Breast epithelium (tissue), 4 donors: ENCODE results near the gene YWHAH. TPM values are rescaled to one million over a fixed set of nuclear protein-coding genes. Genes with fewer than 3 reads are reported as not detected.

ENCODE experiments used
- DNase-seq, 2 donors: peaks; one replicate each; pipeline ENCODE4 v3.0.0-alpha.2; 2019; ENCODE audit warnings: low spot score in 2 of 2
- H3K27ac ChIP-seq, 2 donors: fragments of 200-600 bp; sonication (generic) in 1 of 2; one replicate each; pipeline ENCODE4 v1.5.1; 2016 to 2019; ENCODE audit warnings: mild to moderate bottlenecking in 1 of 2
- H3K27me3 ChIP-seq, 2 donors: fragments of 200-600 bp; sonication (generic) in 1 of 2; one replicate each; pipeline versions ENCODE4 v1.5.1 to v1.6.0; 2017 to 2019; ENCODE audit warnings: control low read depth in 1 of 2, mild to moderate bottlenecking in 1 of 2
- H3K36me3 ChIP-seq: fragments of 200-600 bp; one replicate; pipeline ENCODE4 v1.5.1; 2019
- H3K4me1 ChIP-seq, 2 donors: fragments of 200-600 bp; sonication (generic); one replicate each; pipeline ENCODE4 v1.5.1; 2016 to 2019; ENCODE audit warnings: control low read depth in 1 of 2
- H3K4me3 ChIP-seq, 3 donors: fragments of 200-600 bp; sonication (generic); 1 replicate in 2 of 3; 2 replicates in 1 of 3; pipeline ENCODE4 v1.5.1; 2016 to 2019; ENCODE audit warnings: mild to moderate bottlenecking in 3 of 3, moderate library complexity in 2 of 3
- H3K9me3 ChIP-seq, 2 donors: fragments of 200-600 bp; sonication (generic) in 1 of 2; one replicate each; pipeline ENCODE4 v1.5.1; 2016 to 2019; ENCODE audit warnings: control low read depth in 1 of 2
- CTCF ChIP-seq, 3 donors: fragments of 450-650 bp; IDR thresholded peaks; one replicate each; pipeline ENCODE4 v1.5.1; 2016 to 2017; ENCODE audit warnings: antibody characterized with exemption in 3 of 3, mild to moderate bottlenecking in 3 of 3, moderate library complexity in 3 of 3
- POLR2A ChIP-seq: fragments of 450-650 bp; IDR thresholded peaks from one replicate; pipeline ENCODE4 v1.6.1; 2016; ENCODE audit warnings: antibody characterized with exemption, mild to moderate bottlenecking, moderate library complexity
- POLR2AphosphoS5 ChIP-seq, 3 donors: sonication (generic); formaldehyde crosslinking; IDR thresholded peaks; one replicate each; pipeline ENCODE4 v1.6.1; 2017; ENCODE audit warnings: antibody characterized with exemption in 3 of 3
- intact Hi-C: fragments of 100-400 bp; cut with DNase I; formaldehyde crosslinking; loops from one replicate; pipeline ENCODE4 v1.15.1; 2023; ENCODE audit warnings: low total_unique reads
- total RNA-seq, 3 donors: library from RNA; depleted of rRNA; stranded (reverse); fragments of >200 nt; gene quantifications; one replicate each; pipeline ENCODE4 v1.1.0, GENCODE V29; 2016

The YWHAH gene
- total RNA-seq, 3 donors from 2014 or later: 58.7 to 94.3 (median 85.9) TPM

- DNase-seq: no peak
- no peaks in the 10 kb centered on the region for H3K9me3 ChIP-seq
- H3K4me1 ChIP-seq: peaks cover 0 to 23% of the 10 kb centered on the region in 2 donors
- H3K4me3 ChIP-seq: no peak overlapping the region
- H3K27ac ChIP-seq: peak overlapping the region; percentile 52 to 74
- TF ChIP-seq POLR2A: no peak
- no peak for TF ChIP-seq CTCF (IDR thresholded peaks at IDR 0.05)
- no peak for TF ChIP-seq POLR2AphosphoS5 (IDR thresholded peaks at IDR 0.05)
- H3K36me3 ChIP-seq: no peaks in the 10 kb centered on the region
- H3K27me3 ChIP-seq: no peaks in the 10 kb centered on the region
- intact Hi-C loops: no loop called here
Observed at GRCh38 chr22:31951194-31952093, 7.1 kb downstream of the YWHAH start.

- H3K27ac ChIP-seq: peak overlapping the region; percentile 52 to 74
- peaks cover 0 to 18% of the 10 kb centered on the region in 2 donors for H3K4me1 ChIP-seq
- intact Hi-C loops: no loop called here
Observed at GRCh38 chr22:31952094-31952401, 7.7 kb downstream of the YWHAH start.

GRCh38 chr22:31952472-31952871 is 8.1 kb downstream of the YWHAH start:
- intact Hi-C loops: no loop called here
- Histone ChIP-seq H3K9me3 (no peaks in the 10 kb centered on the region), H3K36me3 (no peaks in the 10 kb centered on the region), H3K4me3 (no peak overlapping the region), H3K27ac (peak overlapping the region; percentile 52 to 74), H3K27me3 (no peaks in the 10 kb centered on the region), H3K4me1 (peaks cover 0 to 18% of the 10 kb centered on the region in 2 donors)
- no peak for DNase-seq
- TF ChIP-seq POLR2AphosphoS5 (IDR thresholded peaks at IDR 0.05) (no peak), POLR2A (no peak), CTCF (IDR thresholded peaks at IDR 0.05) (no peak)

More at GRCh38 chr22:31952094-31952401, 7.7 kb downstream of the YWHAH start:
- TF ChIP-seq POLR2A (no peak), CTCF (IDR thresholded peaks at IDR 0.05) (no peak), POLR2AphosphoS5 (IDR thresholded peaks at IDR 0.05) (no peak)
- no peak for DNase-seq
- no peaks in the 10 kb centered on the region for H3K36me3 ChIP-seq
- no peaks in the 10 kb centered on the region for H3K9me3 ChIP-seq
- H3K27me3 ChIP-seq: no peaks in the 10 kb centered on the region
- no peak overlapping the region for H3K4me3 ChIP-seq

- DNase-seq: no peak
- TF ChIP-seq CTCF (IDR thresholded peaks at IDR 0.05): no peak
- TF ChIP-seq POLR2AphosphoS5 (IDR thresholded peaks at IDR 0.05): no peak
- TF ChIP-seq POLR2A: no peak
- H3K27me3 ChIP-seq: no peaks in the 10 kb centered on the region
- intact Hi-C loops: no loop called here
- no peak overlapping the region for H3K4me3 ChIP-seq
- H3K36me3 ChIP-seq: no peaks in the 10 kb centered on the region
- H3K4me1 ChIP-seq: peaks cover 0 to 18% of the 10 kb centered on the region in 2 donors
- peak overlapping the region; percentile 52 to 74 for H3K27ac ChIP-seq
- H3K9me3 ChIP-seq: no peaks in the 10 kb centered on the region
Observed at GRCh38 chr22:31953261-31953660, 8.9 kb downstream of the YWHAH start.
